ENCODE results near the gene GABBR2. TPM values are rescaled to one million over a fixed set of nuclear protein-coding genes. Genes with fewer than 3 reads are reported as not detected.

Gene GABBR2
- total RNA-seq, 2 donors from 2014 or later = 1.2 to 1.3 TPM

DNA sequence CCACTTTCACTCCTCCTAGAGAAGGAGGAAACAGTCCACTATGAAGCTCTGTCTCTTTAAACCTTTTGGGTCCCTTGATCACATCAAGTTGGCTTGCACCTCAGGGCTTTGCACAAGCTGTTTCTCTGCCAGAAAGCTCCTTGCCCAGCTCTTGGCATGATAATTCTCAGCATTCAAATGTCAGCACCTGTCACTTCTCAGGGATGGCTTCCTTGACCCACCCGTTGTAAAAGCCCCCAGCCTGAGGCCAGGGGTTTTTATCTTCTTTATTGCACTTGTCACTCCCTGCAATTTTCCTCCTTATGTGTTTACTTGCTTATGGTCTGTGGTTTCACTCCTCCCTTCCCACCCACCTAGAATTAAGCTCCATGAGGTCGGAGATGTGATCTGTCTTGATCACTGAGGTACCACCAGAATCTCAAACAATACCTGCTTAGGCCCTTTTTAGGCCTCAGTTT lies 252.6 kb downstream of the GABBR2 start:
- Mint-ChIP-seq H3K4me1 (no peaks in the 10 kb centered on the region), H3K27ac (no peak overlapping the region), H3K9me3 (peaks cover 16% of the 10 kb centered on the region), H3K27me3 (ENCODE audit: insufficient read depth) (no peaks in the 10 kb centered on the region), H3K4me3 (no peak overlapping the region), H3K36me3 (ENCODE audit: low read depth) (peaks cover 4% of the 10 kb centered on the region)
- TF ChIP-seq, protein P1, sequence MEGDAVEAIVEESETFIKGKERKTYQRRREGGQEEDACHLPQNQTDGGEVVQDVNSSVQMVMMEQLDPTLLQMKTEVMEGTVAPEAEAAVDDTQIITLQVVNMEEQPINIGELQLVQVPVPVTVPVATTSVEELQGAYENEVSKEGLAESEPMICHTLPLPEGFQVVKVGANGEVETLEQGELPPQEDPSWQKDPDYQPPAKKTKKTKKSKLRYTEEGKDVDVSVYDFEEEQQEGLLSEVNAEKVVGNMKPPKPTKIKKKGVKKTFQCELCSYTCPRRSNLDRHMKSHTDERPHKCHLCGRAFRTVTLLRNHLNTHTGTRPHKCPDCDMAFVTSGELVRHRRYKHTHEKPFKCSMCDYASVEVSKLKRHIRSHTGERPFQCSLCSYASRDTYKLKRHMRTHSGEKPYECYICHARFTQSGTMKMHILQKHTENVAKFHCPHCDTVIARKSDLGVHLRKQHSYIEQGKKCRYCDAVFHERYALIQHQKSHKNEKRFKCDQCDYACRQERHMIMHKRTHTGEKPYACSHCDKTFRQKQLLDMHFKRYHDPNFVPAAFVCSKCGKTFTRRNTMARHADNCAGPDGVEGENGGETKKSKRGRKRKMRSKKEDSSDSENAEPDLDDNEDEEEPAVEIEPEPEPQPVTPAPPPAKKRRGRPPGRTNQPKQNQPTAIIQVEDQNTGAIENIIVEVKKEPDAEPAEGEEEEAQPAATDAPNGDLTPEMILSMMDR (conservative IDR thresholded peaks at IDR 0.05) = no peak
- Histone ChIP-seq H3K4me3 (ENCODE audit: low read length) (no peak overlapping the region), H3K4me1 (ENCODE audit: control insufficient read depth, insufficient read depth, low read length) (no peaks in the 10 kb centered on the region), H3K9me3 (ENCODE audit: control insufficient read depth, low read length) (peaks cover 8% of the 10 kb centered on the region), H3K36me3 (ENCODE audit: control insufficient read depth, insufficient read depth, low read length) (no peaks in the 10 kb centered on the region), H3K9ac (ENCODE audit: extremely low read depth, low read length, poor library complexity, severe bottlenecking) (no peak overlapping the region), H3K27me3 (ENCODE audit: control insufficient read depth, insufficient read depth, low read length, poor library complexity, severe bottlenecking) (peaks cover 4% of the 10 kb centered on the region), H3K27ac (ENCODE audit: low read depth, low read length) (no peak overlapping the region)
- 82% methylated on average over 2 of the region's 2 CpGs; no CpG with 5 or more reads in 1 of the 2 experiments for WGBS, 2 experiments (ENCODE audit: insufficient coverage in 1 of 2, insufficient read length in 1 of 2)
- no peak for DNase-seq

DNA sequence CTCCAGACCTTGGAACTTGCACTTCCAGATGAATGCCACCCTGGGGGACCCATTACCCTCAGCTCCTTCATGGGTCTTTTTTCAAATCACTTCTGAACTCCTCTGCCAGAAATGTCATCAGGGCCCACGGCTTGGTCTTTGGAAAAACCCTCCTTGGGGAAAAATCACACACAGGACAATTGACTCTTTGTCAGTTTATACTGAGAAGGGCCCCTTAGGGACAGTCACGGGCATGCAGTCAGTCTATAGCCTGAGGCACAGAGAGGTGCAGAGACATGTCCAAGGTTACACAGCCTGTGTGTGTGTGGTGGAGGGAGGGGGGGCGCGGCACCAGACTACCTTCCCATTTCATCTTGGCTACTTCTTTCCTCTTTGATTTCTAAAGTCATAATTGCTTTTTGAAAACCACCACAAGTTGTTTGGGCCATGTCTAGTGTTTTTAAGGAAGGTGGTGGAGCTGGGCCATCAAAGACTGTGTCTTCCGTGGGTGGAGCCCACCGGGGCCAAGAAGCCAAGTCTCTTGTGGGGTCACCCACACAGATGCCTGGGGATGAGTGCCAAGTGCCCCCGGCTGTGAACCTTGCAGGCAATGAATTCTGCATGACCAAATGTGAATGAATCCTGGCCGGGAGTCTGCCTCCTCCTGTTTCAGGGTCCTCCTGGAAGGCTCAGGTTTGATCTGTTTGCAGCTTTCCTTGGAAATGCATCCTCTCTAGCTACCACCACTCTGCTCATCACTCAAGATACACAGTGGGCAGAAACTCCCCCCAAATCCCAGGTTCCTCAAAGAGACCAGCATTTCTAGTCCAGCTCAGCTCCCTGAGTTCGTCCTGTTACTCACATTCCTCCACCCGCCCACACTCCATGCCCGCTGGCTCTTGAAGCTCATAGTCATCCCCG lies 253.2 kb downstream of the GABBR2 start:
- peaks cover 4% of the 10 kb centered on the region for H3K27me3 ChIP-seq (ENCODE audit: control insufficient read depth, insufficient read depth, low read length, poor library complexity, severe bottlenecking)
- TF ChIP-seq, protein P1 (conservative IDR thresholded peaks at IDR 0.05) = no peak
- Mint-ChIP-seq H3K27ac (no peak overlapping the region), H3K27me3 (ENCODE audit: insufficient read depth) (no peaks in the 10 kb centered on the region), H3K36me3 (ENCODE audit: low read depth) (no peaks in the 10 kb centered on the region), H3K9me3 (peaks cover 9% of the 10 kb centered on the region), H3K4me3 (no peak overlapping the region), H3K4me1 (no peaks in the 10 kb centered on the region)
- no peak overlapping the region for H3K4me3 ChIP-seq (ENCODE audit: low read length)
- no peaks in the 10 kb centered on the region for H3K4me1 ChIP-seq (ENCODE audit: control insufficient read depth, insufficient read depth, low read length)
- peaks cover 1% of the 10 kb centered on the region for H3K9me3 ChIP-seq (ENCODE audit: control insufficient read depth, low read length)
- H3K9ac ChIP-seq (ENCODE audit: extremely low read depth, low read length, poor library complexity, severe bottlenecking) = no peak overlapping the region
- WGBS, 2 experiments (ENCODE audit: insufficient coverage in 1 of 2, insufficient read length in 1 of 2) = 86 to 92% methylated on average over 7 to 10 of the region's 12 CpGs
- DNase-seq = no peak
- H3K27ac ChIP-seq (ENCODE audit: low read depth, low read length) = no peak overlapping the region
- H3K36me3 ChIP-seq (ENCODE audit: control insufficient read depth, insufficient read depth, low read length) = no peaks in the 10 kb centered on the region

DNA sequence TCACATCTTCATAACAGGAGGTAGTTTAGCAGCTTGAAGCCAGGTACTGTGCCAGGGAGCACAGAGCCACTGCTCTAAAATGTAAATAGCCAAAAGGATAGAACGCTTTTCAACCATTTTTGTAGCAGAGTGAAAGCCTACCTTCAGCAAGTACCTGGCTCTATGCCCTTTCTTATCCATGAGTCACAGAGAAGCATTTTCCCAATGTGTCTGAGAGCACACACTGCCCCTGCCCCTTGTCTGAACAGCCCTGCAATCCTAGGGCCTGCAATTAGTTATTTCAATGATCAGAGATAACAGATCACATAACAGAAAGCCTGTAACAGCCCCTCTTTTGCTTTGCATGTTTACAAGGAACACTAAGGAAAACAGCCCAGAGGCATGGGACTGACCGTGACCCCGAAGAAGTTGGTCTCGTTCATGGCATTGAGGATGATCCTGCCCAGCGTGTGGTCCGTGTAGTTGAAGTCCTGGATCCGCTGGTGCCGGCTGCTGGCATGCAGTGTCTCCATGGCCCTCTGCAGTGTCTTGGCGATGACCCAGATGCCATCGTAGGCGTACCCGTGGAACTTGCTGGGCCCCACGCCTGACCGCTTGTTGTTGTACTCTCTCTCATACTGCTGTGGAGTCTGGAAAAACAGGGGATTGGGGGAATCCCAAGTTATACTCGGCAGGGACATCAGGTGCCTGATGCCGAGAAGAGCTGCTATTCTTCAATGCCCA lies 255.0 kb downstream of the GABBR2 start:
- DNase-seq = no peak
- Mint-ChIP-seq H3K9me3 (no peaks in the 10 kb centered on the region), H3K36me3 (ENCODE audit: low read depth) (no peaks in the 10 kb centered on the region), H3K27me3 (ENCODE audit: insufficient read depth) (no peaks in the 10 kb centered on the region), H3K4me3 (no peak overlapping the region), H3K4me1 (no peaks in the 10 kb centered on the region), H3K27ac (no peak overlapping the region)
- Histone ChIP-seq H3K4me3 (ENCODE audit: low read length) (no peak overlapping the region), H3K4me1 (ENCODE audit: control insufficient read depth, insufficient read depth, low read length) (no peaks in the 10 kb centered on the region), H3K27ac (ENCODE audit: low read depth, low read length) (no peak overlapping the region), H3K36me3 (ENCODE audit: control insufficient read depth, insufficient read depth, low read length) (no peaks in the 10 kb centered on the region), H3K27me3 (ENCODE audit: control insufficient read depth, insufficient read depth, low read length, poor library complexity, severe bottlenecking) (peaks cover 4% of the 10 kb centered on the region), H3K9me3 (ENCODE audit: control insufficient read depth, low read length) (no peaks in the 10 kb centered on the region), H3K9ac (ENCODE audit: extremely low read depth, low read length, poor library complexity, severe bottlenecking) (no peak overlapping the region)
- TF ChIP-seq, protein P1 (conservative IDR thresholded peaks at IDR 0.05) = no peak
- WGBS, 2 experiments (ENCODE audit: insufficient coverage in 1 of 2, insufficient read length in 1 of 2) = 94 to 97% methylated on average over 15 to 16 of the region's 16 CpGs
